Ovary (tissue), 3 donors: Measurements from ENCODE around the gene B4GALNT2.

Experiments used
- CTCF ChIP-seq, 3 donors: fragments of 450-650 bp in 2 of 3; fragments of 200-600 bp in 1 of 3; IDR thresholded peaks; one replicate each; pipeline versions ENCODE4 v1.5.1 to v1.8.0; 2016 to 2022; ENCODE audit warnings: antibody characterized with exemption in 3 of 3, mild to moderate bottlenecking in 1 of 3
- POLR2A ChIP-seq: fragments of 450-650 bp; IDR thresholded peaks from one replicate; pipeline ENCODE4 v1.6.1; 2017; ENCODE audit warnings: antibody characterized with exemption, mild to moderate bottlenecking, moderate library complexity
- donor health status: DM: no; HTN: no; CAD: no.

DNA sequence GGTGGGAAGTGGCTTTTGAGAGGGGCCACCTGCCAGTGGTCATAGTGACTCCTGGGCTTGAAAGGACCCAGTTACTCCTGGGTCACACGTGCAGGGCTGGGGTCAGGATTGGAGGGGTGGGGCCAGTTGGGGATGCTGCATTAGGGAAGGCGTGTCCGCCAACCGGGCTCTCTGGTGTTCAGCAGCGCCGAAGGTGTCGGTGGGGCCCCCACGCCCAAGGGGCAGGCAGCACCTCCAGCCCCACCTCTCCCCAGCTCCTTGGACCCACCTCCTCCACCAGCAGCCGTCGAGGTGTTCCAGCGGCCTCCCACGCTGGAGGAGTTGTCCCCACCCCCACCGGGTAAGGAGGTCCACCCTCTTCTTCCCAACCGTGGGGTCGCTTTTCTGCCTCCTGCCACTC lies 87.4 kb downstream of the B4GALNT2 start:
- TF ChIP-seq POLR2A (no peak), CTCF (IDR thresholded peaks at IDR 0.05) (no peak)
